GM19043 (cell line): Measurements from ENCODE around the gene CFAP90.

Source experiments
- ATAC-seq: cut with Tn5 transposase; IDR thresholded peaks from one replicate; pipeline ENCODE4 v1.9.1; 2021; ENCODE audit warnings: low read depth; ENCODE audit not compliant: unreplicated experiment

The CFAP90 gene

GRCh38 chr5:7827610-7828009 lies 23.3 kb downstream of the CFAP90 start:
- no peak for ATAC-seq

- no peak for ATAC-seq
Observed at GRCh38 chr5:7825630-7826029, 25.3 kb downstream of the CFAP90 start.

GRCh38 chr5:7824995-7825394 lies 25.9 kb downstream of the CFAP90 start:
- no peak for ATAC-seq

GRCh38 chr5:7823594-7823993 lies 27.3 kb downstream of the CFAP90 start:
- ATAC-seq = no peak

- no peak for ATAC-seq
Observed at GRCh38 chr5:7822449-7822848, 28.5 kb downstream of the CFAP90 start.

- peak; percentile 17 for ATAC-seq
Observed at GRCh38 chr5:7816535-7816901, 34.4 kb downstream of the CFAP90 start.

GRCh38 chr5:7815892-7816534 lies 34.9 kb downstream of the CFAP90 start:
- ATAC-seq = peak; percentile 85

GRCh38 chr5:7814816-7815215 lies 36.1 kb downstream of the CFAP90 start:
- ATAC-seq = no peak

- no peak for ATAC-seq
Observed at GRCh38 chr5:7813576-7813975, 37.4 kb downstream of the CFAP90 start.

- ATAC-seq = no peak
Observed at GRCh38 chr5:7813007-7813406, 37.9 kb downstream of the CFAP90 start.

- no peak for ATAC-seq
Observed at GRCh38 chr5:7811715-7812114, 39.2 kb downstream of the CFAP90 start.

GRCh38 chr5:7808998-7809397 lies 41.9 kb downstream of the CFAP90 start:
- ATAC-seq = no peak

- no peak for ATAC-seq
Observed at GRCh38 chr5:7805379-7805778, 45.6 kb downstream of the CFAP90 start.

- ATAC-seq = no peak
Observed at GRCh38 chr5:7803937-7804336, 47.0 kb downstream of the CFAP90 start.

GRCh38 chr5:7802855-7803254 lies 48.1 kb downstream of the CFAP90 start:
- no peak for ATAC-seq

- no peak for ATAC-seq
Observed at GRCh38 chr5:7801891-7802614, 48.9 kb downstream of the CFAP90 start.

GRCh38 chr5:7795306-7795705 lies 55.6 kb downstream of the CFAP90 start:
- ATAC-seq = no peak

GRCh38 chr5:7794823-7795222 lies 56.1 kb downstream of the CFAP90 start:
- ATAC-seq = peak; percentile 47

GRCh38 chr5:7794311-7794710 lies 56.6 kb downstream of the CFAP90 start:
- peak; percentile 80 for ATAC-seq

GRCh38 chr5:7793895-7794294 lies 57.0 kb downstream of the CFAP90 start:
- ATAC-seq = peak; percentile 9

GRCh38 chr5:7789567-7789966 lies 61.4 kb downstream of the CFAP90 start:
- ATAC-seq = no peak

GRCh38 chr5:7787770-7788169 lies 63.2 kb downstream of the CFAP90 start:
- no peak for ATAC-seq
